HEK293 (cell line): ENCODE data around the gene CDK5.

ENCODE experiments used
- CTCF ChIA-PET: fragments of 350-600 bp; formaldehyde crosslinking; extraction: SDS; loops from one replicate; lab custom pipeline; 2021; ENCODE audit warnings: antibody characterized with exemption; lab: Yijun Ruan, JAX
- POLR2A ChIA-PET: fragments of 300-600 bp; formaldehyde crosslinking; extraction: SDS; loops from one replicate; lab custom pipeline; 2020; ENCODE audit warnings: antibody characterized with exemption, inconsistent platforms; lab: Yijun Ruan, JAX
- H3K27ac ChIP-seq: fragments of 200-500 bp; sonication (Bioruptor generic); 2 replicates; pipeline ENCODE4 v1.5.1; 2014; ENCODE audit warnings: low read depth, low read length, control low read depth, inconsistent platforms; ENCODE audit errors: extremely low read depth
- H3K36me3 ChIP-seq, 2 experiments: fragments of 200-500 bp in 1 of 2; sonication (Bioruptor generic) in 1 of 2; 1 replicate in 1 of 2; 2 replicates in 1 of 2; pipeline ENCODE4 v1.5.1; 2014 to 2017; ENCODE audit warnings: inconsistent platforms in 2 of 2, low read length in 2 of 2; ENCODE audit not compliant: control insufficient read depth in 2 of 2, insufficient read depth in 1 of 2
- H3K4me1 ChIP-seq: fragments of 200-500 bp; sonication (Bioruptor generic); 2 replicates; pipeline ENCODE4 v1.5.1; 2014; ENCODE audit warnings: mild to moderate bottlenecking, low read length, inconsistent platforms; ENCODE audit not compliant: control insufficient read depth, insufficient read depth
- H3K4me3 ChIP-seq: 2 replicates; pipeline ENCODE4 v1.5.1; 2011; ENCODE audit warnings: low read depth, mild to moderate bottlenecking, control low read depth, low read length, moderate library complexity
- H3K9me3 ChIP-seq: fragments of 200-500 bp; sonication (Bioruptor generic); 2 replicates; pipeline ENCODE4 v1.5.1; 2014; ENCODE audit warnings: low read depth, low read length, inconsistent platforms; ENCODE audit not compliant: control insufficient read depth, insufficient read depth
- AEBP2 ChIP-seq: fragments of 450-650 bp; formaldehyde crosslinking; IDR thresholded peaks from 2 replicates; pipeline ENCODE4 v1.5.1; 2016; ENCODE audit warnings: missing biosample characterization, missing genetic modification characterization, borderline replicate concordance
- GFI1B ChIP-seq: fragments of 450-650 bp; formaldehyde crosslinking; IDR thresholded peaks from 2 replicates; pipeline ENCODE4 v1.5.1; 2016; ENCODE audit warnings: missing biosample characterization, missing genetic modification characterization
- GLI4 ChIP-seq: fragments of 450-650 bp; formaldehyde crosslinking; IDR thresholded peaks from 2 replicates; pipeline ENCODE4 v1.5.1; 2016; ENCODE audit warnings: missing biosample characterization, missing genetic modification characterization
- IKZF3 ChIP-seq: fragments of 450-650 bp; IDR thresholded peaks from 2 replicates; pipeline ENCODE4 v1.5.0; 2018; ENCODE audit warnings: missing biosample characterization, mild to moderate bottlenecking, missing genetic modification characterization, moderate library complexity
- OVOL3 ChIP-seq: fragments of 450-650 bp; formaldehyde crosslinking; IDR thresholded peaks from 2 replicates; pipeline ENCODE4 v1.5.1; 2016; ENCODE audit warnings: missing biosample characterization, missing genetic modification characterization
- RBAK ChIP-seq: fragments of 450-650 bp; formaldehyde crosslinking; IDR thresholded peaks from 2 replicates; pipeline ENCODE4 v1.5.1; 2016; ENCODE audit warnings: missing biosample characterization, missing genetic modification characterization
- ZBTB17 ChIP-seq: fragments of 450-650 bp; formaldehyde crosslinking; IDR thresholded peaks from 2 replicates; pipeline ENCODE4 v1.5.1; 2016; ENCODE audit warnings: missing biosample characterization, missing genetic modification characterization
- ZBTB20 ChIP-seq: fragments of 450-650 bp; formaldehyde crosslinking; IDR thresholded peaks from 2 replicates; pipeline ENCODE4 v1.5.1; 2016; ENCODE audit warnings: missing biosample characterization, missing genetic modification characterization
- ZFHX2 ChIP-seq: fragments of 450-650 bp; formaldehyde crosslinking; conservative IDR thresholded peaks from 2 replicates; pipeline ENCODE4 v1.5.1; 2016; ENCODE audit warnings: missing biosample characterization, missing genetic modification characterization
- ZIC2 ChIP-seq: fragments of 450-650 bp; formaldehyde crosslinking; IDR thresholded peaks from 2 replicates; pipeline ENCODE4 v1.5.1; 2016; ENCODE audit warnings: missing biosample characterization, missing genetic modification characterization
- ZNF18 ChIP-seq: fragments of 450-650 bp; formaldehyde crosslinking; IDR thresholded peaks from 2 replicates; pipeline ENCODE4 v1.5.1; 2016; ENCODE audit warnings: missing biosample characterization, missing genetic modification characterization
- ZNF211 ChIP-seq: fragments of 450-650 bp; formaldehyde crosslinking; IDR thresholded peaks from 2 replicates; pipeline ENCODE4 v1.5.1; 2016; ENCODE audit warnings: low read depth, missing biosample characterization, missing genetic modification characterization
- ZNF354C ChIP-seq: fragments of 450-650 bp; formaldehyde crosslinking; IDR thresholded peaks from 2 replicates; pipeline ENCODE4 v1.5.1; 2016; ENCODE audit warnings: missing biosample characterization, missing genetic modification characterization, low read depth, borderline replicate concordance
- ZNF398 ChIP-seq: fragments of 450-650 bp; formaldehyde crosslinking; IDR thresholded peaks from 2 replicates; pipeline ENCODE4 v1.5.1; 2017; ENCODE audit warnings: missing biosample characterization, missing genetic modification characterization
- ZNF596 ChIP-seq: fragments of 450-650 bp; IDR thresholded peaks from 2 replicates; pipeline ENCODE4 v1.5.0; 2018; ENCODE audit warnings: missing biosample characterization, mild to moderate bottlenecking, missing genetic modification characterization, moderate library complexity
- ZNF701 ChIP-seq: fragments of 450-650 bp; formaldehyde crosslinking; IDR thresholded peaks from 2 replicates; pipeline ENCODE4 v1.5.1; 2016; ENCODE audit warnings: missing biosample characterization, missing genetic modification characterization
- ZNF792 ChIP-seq: fragments of 450-650 bp; formaldehyde crosslinking; IDR thresholded peaks from 2 replicates; pipeline ENCODE4 v1.5.1; 2016; ENCODE audit warnings: missing biosample characterization, missing genetic modification characterization
- TF ChIP-seq, protein P1 (sequence below): fragments of 450-650 bp; formaldehyde crosslinking; IDR thresholded peaks from 2 replicates; pipeline ENCODE4 v1.5.1; 2016; ENCODE audit warnings: missing biosample characterization, missing genetic modification characterization
- TF ChIP-seq, protein P2 (sequence below): fragments of 450-650 bp; formaldehyde crosslinking; IDR thresholded peaks from 2 replicates; pipeline ENCODE4 v1.5.1; 2016; ENCODE audit warnings: missing biosample characterization, missing genetic modification characterization

The CDK5 gene

GRCh38 chr7:151101621-151102396, 44.1 kb upstream of the CDK5 start:
- ChIA-PET CTCF (interaction anchor here (0.7 to 4.0 kb wide), 2 partner anchors 9 to 206 kb away, joined by 3 to 23 read pairs; no protein-coding TSS in a partner anchor), POLR2A (no interaction called here)
- no peaks in the 10 kb centered on the region for H3K9me3 ChIP-seq
- H3K36me3 ChIP-seq: peaks cover 0 to 32% of the 10 kb centered on the region in 2 experiments; a peak in 2 of 3 replicates
- no peaks in the 10 kb centered on the region for H3K4me1 ChIP-seq
- no peak overlapping the region for H3K4me3 ChIP-seq
- H3K27ac ChIP-seq: no peak overlapping the region
- TF ChIP-seq ZFHX2 (tag by site-specific recombination) (0 out of 2 replicates have a peak, but pooled peaks have one; percentile 28), ZBTB20 (tag by site-specific recombination) (no peak)

DNA sequence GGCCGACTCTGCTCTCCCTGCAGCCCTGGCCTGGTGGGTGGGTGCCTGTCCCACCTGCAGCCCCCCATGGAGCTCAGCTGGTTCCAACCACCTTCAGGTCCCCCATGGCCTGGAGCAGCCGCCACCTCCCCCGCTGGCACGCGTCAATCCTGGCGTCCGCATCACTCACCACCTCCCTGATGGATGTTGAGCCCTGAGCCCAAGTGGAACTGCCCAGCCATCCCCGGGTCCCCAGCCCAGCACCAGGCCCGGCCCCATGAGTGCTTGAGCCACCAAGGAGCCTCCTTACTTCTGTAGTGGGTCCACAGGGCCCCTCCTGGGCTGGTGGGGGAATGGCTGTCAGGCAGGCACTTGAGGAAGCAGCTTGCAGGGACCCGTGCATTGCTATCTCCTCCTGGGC, 43.2 kb upstream of the CDK5 start:
- Histone ChIP-seq H3K4me1 (no peaks in the 10 kb centered on the region), H3K9me3 (no peaks in the 10 kb centered on the region), H3K27ac (no peak overlapping the region), H3K36me3 (peaks cover 0 to 33% of the 10 kb centered on the region in 2 experiments; a peak in 2 of 3 replicates), H3K4me3 (no peak overlapping the region)
- peak; percentile 50; the same call in 1 of the 2 replicates for TF ChIP-seq ZIC2 (tag by site-specific recombination)
- TF ChIP-seq ZBTB17: no peak
- TF ChIP-seq AEBP2 (tag by site-specific recombination): no peak
- ChIA-PET POLR2A (no interaction called here), CTCF (interaction anchor here (0.6 to 4.0 kb wide), 3 partner anchors 10 to 131 kb away, joined by 3 to 23 read pairs (median 3); no protein-coding TSS in a partner anchor)

GRCh38 chr7:151099486-151100211, 42.0 kb upstream of the CDK5 start:
- ChIA-PET POLR2A (no interaction called here), CTCF (interaction anchor here (0.6 to 4.0 kb wide), 2 partner anchors 11 to 15 kb away, joined by 3 to 23 read pairs; no protein-coding TSS in a partner anchor)
- peaks cover 0 to 28% of the 10 kb centered on the region in 2 experiments; a peak in 2 of 3 replicates for H3K36me3 ChIP-seq
- H3K4me1 ChIP-seq: no peaks in the 10 kb centered on the region
- H3K4me3 ChIP-seq: no peak overlapping the region
- no peak overlapping the region for H3K27ac ChIP-seq
- no peaks in the 10 kb centered on the region for H3K9me3 ChIP-seq
- TF ChIP-seq ZNF596 (tag by site-specific recombination) (no peak), GFI1B (tag by site-specific recombination) (no peak), ZNF792 (tag by site-specific recombination) (no peak), OVOL3 (tag by site-specific recombination) (no peak), ZNF354C (no peak), ZNF18 (tag by site-specific recombination) (no peak), GLI4 (tag by site-specific recombination) (no peak), ZNF701 (tag by site-specific recombination) (no peak), RBAK (tag by site-specific recombination) (no peak), IKZF3 (tag by site-specific recombination) (0 out of 2 replicates have a peak, but pooled peaks have one; percentile 29), ZNF398 (tag by site-specific recombination) (no peak), ZNF211 (no peak)
- TF ChIP-seq, protein P1, sequence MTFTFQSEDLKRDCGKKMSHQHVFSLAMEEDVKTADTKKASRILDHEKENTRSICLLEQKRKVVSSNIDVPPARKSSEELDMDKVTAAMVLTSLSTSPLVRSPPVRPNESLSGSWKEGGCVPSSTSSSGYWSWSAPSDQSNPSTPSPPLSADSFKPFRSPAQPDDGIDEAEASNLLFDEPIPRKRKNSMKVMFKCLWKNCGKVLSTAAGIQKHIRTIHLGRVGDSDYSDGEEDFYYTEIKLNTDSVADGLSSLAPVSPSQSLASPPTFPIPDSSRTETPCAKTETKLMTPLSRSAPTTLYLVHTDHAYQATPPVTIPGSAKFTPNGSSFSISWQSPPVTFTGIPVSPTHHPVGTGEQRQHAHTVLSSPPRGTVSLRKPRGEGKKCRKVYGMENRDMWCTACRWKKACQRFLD (tag by site-specific recombination): no peak
- TF ChIP-seq, protein P2, sequence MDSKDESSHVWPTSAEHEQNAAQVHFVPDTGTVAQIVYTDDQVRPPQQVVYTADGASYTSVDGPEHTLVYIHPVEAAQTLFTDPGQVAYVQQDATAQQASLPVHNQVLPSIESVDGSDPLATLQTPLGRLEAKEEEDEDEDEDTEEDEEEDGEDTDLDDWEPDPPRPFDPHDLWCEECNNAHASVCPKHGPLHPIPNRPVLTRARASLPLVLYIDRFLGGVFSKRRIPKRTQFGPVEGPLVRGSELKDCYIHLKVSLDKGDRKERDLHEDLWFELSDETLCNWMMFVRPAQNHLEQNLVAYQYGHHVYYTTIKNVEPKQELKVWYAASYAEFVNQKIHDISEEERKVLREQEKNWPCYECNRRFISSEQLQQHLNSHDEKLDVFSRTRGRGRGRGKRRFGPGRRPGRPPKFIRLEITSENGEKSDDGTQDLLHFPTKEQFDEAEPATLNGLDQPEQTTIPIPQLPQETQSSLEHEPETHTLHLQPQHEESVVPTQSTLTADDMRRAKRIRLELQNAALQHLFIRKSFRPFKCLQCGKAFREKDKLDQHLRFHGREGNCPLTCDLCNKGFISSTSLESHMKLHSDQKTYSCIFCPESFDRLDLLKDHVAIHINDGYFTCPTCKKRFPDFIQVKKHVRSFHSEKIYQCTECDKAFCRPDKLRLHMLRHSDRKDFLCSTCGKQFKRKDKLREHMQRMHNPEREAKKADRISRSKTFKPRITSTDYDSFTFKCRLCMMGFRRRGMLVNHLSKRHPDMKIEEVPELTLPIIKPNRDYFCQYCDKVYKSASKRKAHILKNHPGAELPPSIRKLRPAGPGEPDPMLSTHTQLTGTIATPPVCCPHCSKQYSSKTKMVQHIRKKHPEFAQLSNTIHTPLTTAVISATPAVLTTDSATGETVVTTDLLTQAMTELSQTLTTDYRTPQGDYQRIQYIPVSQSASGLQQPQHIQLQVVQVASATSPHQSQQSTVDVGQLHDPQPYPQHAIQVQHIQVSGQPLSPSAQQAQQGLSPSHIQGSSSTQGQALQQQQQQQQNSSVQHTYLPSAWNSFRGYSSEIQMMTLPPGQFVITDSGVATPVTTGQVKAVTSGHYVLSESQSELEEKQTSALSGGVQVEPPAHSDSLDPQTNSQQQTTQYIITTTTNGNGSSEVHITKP: peak; percentile 92
